ENCODE data around the gene NELL2. TPM values are rescaled to one million over a fixed set of nuclear protein-coding genes. Genes with fewer than 3 reads are reported as not detected.

The NELL2 gene
- total and polyA plus RNA-seq, 2 donors (not counting 1 experiment from before 2014, with no cell fraction given) = 0.17 TPM; not detected in 1

DNA sequence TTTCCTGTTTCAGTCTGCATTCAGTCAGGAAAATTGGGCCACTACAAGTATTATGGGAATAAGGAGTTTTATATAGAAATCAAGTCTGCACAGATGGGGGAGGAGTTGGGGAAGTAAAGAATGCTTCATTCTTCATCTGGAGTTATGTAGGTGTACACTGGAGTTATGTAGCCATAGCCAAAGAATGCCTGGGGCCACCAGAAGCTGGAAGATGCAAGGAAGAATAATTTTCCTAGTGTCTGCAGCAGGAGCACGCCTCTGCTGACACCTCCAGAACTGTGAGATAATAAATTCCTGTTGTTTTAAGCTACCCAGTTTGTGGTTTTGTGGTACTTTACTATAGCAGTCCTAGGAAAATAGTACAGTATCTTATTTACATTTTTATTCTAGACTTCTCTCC lies 333.4 kb downstream of the NELL2 start:
- H3K9me3 ChIP-seq (ENCODE audit: control insufficient read depth, insufficient read depth, low read depth, low read length) = no peaks in the 10 kb centered on the region
- H3K4me3 ChIP-seq (replicated peaks in 1 of 4; ENCODE audit: control extremely low read depth in 1 of 4, insufficient read depth in 1 of 4, low read depth in 3 of 4, low read length in 4 of 4) = no peak overlapping the region
- H4K20me1 ChIP-seq (ENCODE audit: control insufficient read depth, extremely low read depth, insufficient read depth, low read length) = no peaks in the 10 kb centered on the region
- no peaks in the 10 kb centered on the region for H3K36me3 ChIP-seq (ENCODE audit: control insufficient read depth, insufficient read depth, low read length)
- TF ChIP-seq EZH2 (IDR thresholded peaks at IDR 0.05; ENCODE audit: low read length, missing control alignments) = no peak
- TF ChIP-seq, protein P1, sequence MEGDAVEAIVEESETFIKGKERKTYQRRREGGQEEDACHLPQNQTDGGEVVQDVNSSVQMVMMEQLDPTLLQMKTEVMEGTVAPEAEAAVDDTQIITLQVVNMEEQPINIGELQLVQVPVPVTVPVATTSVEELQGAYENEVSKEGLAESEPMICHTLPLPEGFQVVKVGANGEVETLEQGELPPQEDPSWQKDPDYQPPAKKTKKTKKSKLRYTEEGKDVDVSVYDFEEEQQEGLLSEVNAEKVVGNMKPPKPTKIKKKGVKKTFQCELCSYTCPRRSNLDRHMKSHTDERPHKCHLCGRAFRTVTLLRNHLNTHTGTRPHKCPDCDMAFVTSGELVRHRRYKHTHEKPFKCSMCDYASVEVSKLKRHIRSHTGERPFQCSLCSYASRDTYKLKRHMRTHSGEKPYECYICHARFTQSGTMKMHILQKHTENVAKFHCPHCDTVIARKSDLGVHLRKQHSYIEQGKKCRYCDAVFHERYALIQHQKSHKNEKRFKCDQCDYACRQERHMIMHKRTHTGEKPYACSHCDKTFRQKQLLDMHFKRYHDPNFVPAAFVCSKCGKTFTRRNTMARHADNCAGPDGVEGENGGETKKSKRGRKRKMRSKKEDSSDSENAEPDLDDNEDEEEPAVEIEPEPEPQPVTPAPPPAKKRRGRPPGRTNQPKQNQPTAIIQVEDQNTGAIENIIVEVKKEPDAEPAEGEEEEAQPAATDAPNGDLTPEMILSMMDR (conservative IDR thresholded peaks at IDR 0.05 in 1 of 2, IDR thresholded peaks at IDR 0.05 in 1 of 2; ENCODE audit: low read depth in 1 of 2, low read length in 2 of 2) = no peak
- no peak overlapping the region for H3K4me2 ChIP-seq (ENCODE audit: extremely low read depth, insufficient read depth, low read length)
- H2AFZ ChIP-seq (ENCODE audit: low read length) = no peak overlapping the region
- no peak overlapping the region for H3K27ac ChIP-seq (ENCODE audit: insufficient read depth, low read length)
- H3K27me3 ChIP-seq (ENCODE audit: control insufficient read depth, insufficient read depth, low read length) = no peaks in the 10 kb centered on the region
- no peaks in the 10 kb centered on the region for H3K4me1 ChIP-seq (ENCODE audit: control insufficient read depth, extremely low read depth, insufficient read depth, low read length)
- no peaks in the 10 kb centered on the region for H3K79me2 ChIP-seq (ENCODE audit: control insufficient read depth, insufficient read depth, low read length)
- DNase-seq (ENCODE audit: low read depth in 2 of 2) = peak in 1 of 2 donors; percentile 11
- H3K9ac ChIP-seq (ENCODE audit: insufficient read depth, low read length) = no peak overlapping the region

DNA sequence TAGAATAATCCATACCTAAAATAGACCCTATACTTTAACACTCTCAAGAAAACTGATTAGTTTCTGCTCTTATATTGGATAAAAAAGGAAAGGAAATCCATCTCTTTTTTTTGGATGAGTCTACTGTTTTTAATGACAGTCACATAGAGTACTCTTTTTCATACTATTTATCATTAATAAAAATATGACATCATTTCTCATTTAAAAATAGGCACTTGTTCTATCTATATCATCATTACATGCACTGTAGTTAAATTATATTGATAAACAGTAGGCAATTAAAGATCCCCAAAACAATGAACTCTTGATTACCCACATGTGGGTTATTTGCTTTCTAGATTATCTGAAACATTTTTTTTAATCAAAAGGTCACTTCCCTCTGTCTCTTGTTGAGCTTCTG lies 338.8 kb downstream of the NELL2 start:
- no peaks in the 10 kb centered on the region for H3K4me1 ChIP-seq (ENCODE audit: control insufficient read depth, extremely low read depth, insufficient read depth, low read length)
- no peak overlapping the region for H2AFZ ChIP-seq (ENCODE audit: low read length)
- no peak overlapping the region for H3K27ac ChIP-seq (ENCODE audit: insufficient read depth, low read length)
- H3K9me3 ChIP-seq (ENCODE audit: control insufficient read depth, insufficient read depth, low read depth, low read length) = no peaks in the 10 kb centered on the region
- H3K79me2 ChIP-seq (ENCODE audit: control insufficient read depth, insufficient read depth, low read length) = no peaks in the 10 kb centered on the region
- no peak for DNase-seq (ENCODE audit: low read depth in 2 of 2)
- no peak overlapping the region for H3K9ac ChIP-seq (ENCODE audit: insufficient read depth, low read length)
- no peak for TF ChIP-seq EZH2 (IDR thresholded peaks at IDR 0.05; ENCODE audit: low read length, missing control alignments)
- TF ChIP-seq, protein P1 (conservative IDR thresholded peaks at IDR 0.05 in 1 of 2, IDR thresholded peaks at IDR 0.05 in 1 of 2; ENCODE audit: low read depth in 1 of 2, low read length in 2 of 2) = no peak
- no peaks in the 10 kb centered on the region for H3K27me3 ChIP-seq (ENCODE audit: control insufficient read depth, insufficient read depth, low read length)
- H3K36me3 ChIP-seq (ENCODE audit: control insufficient read depth, insufficient read depth, low read length) = no peaks in the 10 kb centered on the region
- H4K20me1 ChIP-seq (ENCODE audit: control insufficient read depth, extremely low read depth, insufficient read depth, low read length) = no peaks in the 10 kb centered on the region
- H3K4me2 ChIP-seq (ENCODE audit: extremely low read depth, insufficient read depth, low read length) = no peak overlapping the region
- H3K4me3 ChIP-seq (replicated peaks in 1 of 4; ENCODE audit: control extremely low read depth in 1 of 4, insufficient read depth in 1 of 4, low read depth in 3 of 4, low read length in 4 of 4) = no peak overlapping the region

DNA sequence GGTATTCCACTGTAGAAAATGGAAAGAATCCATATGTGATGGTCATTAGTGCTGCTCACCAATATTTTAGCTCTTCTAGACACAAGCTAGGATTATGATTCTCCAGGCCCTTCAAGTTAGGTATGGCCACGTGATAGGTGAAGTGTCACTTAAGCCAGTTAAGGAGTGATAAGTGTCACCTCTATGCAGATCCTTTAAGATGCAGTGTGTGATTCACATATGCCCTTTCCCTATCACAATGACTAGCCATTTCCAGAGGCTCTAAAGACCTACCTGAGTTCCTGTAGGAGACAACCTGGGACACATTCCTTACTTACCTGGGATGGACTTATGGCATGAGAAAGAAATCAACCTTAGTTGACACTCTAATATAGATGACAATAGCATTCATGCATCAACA lies 343.2 kb downstream of the NELL2 start:
- Histone ChIP-seq H3K27me3 (ENCODE audit: control insufficient read depth, insufficient read depth, low read length) (no peaks in the 10 kb centered on the region), H3K4me1 (ENCODE audit: control insufficient read depth, extremely low read depth, insufficient read depth, low read length) (no peaks in the 10 kb centered on the region), H3K4me3 (replicated peaks in 1 of 4; ENCODE audit: control extremely low read depth in 1 of 4, insufficient read depth in 1 of 4, low read depth in 3 of 4, low read length in 4 of 4) (no peak overlapping the region), H3K9me3 (ENCODE audit: control insufficient read depth, insufficient read depth, low read depth, low read length) (no peaks in the 10 kb centered on the region), H3K9ac (ENCODE audit: insufficient read depth, low read length) (no peak overlapping the region), H3K36me3 (ENCODE audit: control insufficient read depth, insufficient read depth, low read length) (no peaks in the 10 kb centered on the region), H3K27ac (ENCODE audit: insufficient read depth, low read length) (no peak overlapping the region), H2AFZ (ENCODE audit: low read length) (no peak overlapping the region), H3K4me2 (ENCODE audit: extremely low read depth, insufficient read depth, low read length) (no peak overlapping the region), H3K79me2 (ENCODE audit: control insufficient read depth, insufficient read depth, low read length) (no peaks in the 10 kb centered on the region), H4K20me1 (ENCODE audit: control insufficient read depth, extremely low read depth, insufficient read depth, low read length) (no peaks in the 10 kb centered on the region)
- TF ChIP-seq, protein P1 (conservative IDR thresholded peaks at IDR 0.05 in 1 of 2, IDR thresholded peaks at IDR 0.05 in 1 of 2; ENCODE audit: low read depth in 1 of 2, low read length in 2 of 2) = no peak
- no peak for TF ChIP-seq EZH2 (IDR thresholded peaks at IDR 0.05; ENCODE audit: low read length, missing control alignments)
- no peak for DNase-seq (ENCODE audit: low read depth in 2 of 2)
